ENCODE data around the gene SRRT.

- TF ChIP-seq CTCF (IDR thresholded peaks at IDR 0.05) = no peak
- no peak for TF ChIP-seq POLR2AphosphoS5 (IDR thresholded peaks at IDR 0.05)
- TF ChIP-seq POLR2A (IDR thresholded peaks at IDR 0.05) = no peak
These were observed 1.2 kb upstream of the SRRT start for GRCh38 chr7:100873599-100874299.

Data from sigmoid colon (tissue), 4 donors.